SH-SY5Y (cell line): ENCODE data around the gene HSPA2.

Source experiments
- GATA2 ChIP-seq: IDR thresholded peaks from 2 replicates; pipeline ENCODE4 v1.6.1; 2011; ENCODE audit warnings: mild to moderate bottlenecking, low read depth, low read length
- GATA3 ChIP-seq: IDR thresholded peaks from 2 replicates; pipeline ENCODE4 v1.6.1; 2011; ENCODE audit warnings: low read depth, mild to moderate bottlenecking, low read length, moderate library complexity

The HSPA2 gene

DNA sequence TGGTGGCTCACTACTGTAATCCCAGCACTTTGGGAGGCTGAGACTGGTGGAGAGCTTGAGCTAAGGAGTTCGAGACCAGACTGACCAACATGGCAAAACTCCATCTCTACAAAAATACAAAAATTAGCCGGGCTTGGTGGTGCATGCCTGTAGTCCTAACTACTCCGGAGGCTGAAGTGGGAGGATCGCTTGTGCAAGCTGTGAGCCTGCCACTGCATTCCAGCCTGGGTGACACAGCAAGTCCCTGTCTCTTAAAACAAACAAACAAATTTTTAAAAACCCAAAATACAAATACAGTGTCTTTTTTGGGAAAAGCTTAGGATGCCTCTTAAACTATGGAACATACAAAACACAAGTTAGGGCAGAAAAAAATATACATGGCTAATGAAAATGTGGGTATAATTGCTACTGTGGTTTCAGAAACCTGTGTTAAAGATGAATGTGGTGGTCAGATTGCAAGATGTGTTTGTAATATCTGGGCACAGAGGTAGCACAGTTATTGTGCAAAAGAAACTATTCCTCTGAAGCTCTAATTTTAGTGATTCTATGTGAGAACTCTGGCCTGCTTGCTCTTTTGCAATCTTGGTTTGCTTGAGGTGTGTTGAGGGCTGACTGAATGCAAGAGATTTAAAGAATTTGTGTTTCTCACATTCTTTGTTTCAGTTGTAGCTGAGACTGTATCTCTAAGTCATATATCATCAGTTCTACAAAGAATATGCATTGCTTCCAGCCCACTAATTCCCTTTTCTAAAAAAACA is 3.9 kb upstream of the HSPA2 start:
- no peak for TF ChIP-seq GATA3
- no peak for TF ChIP-seq GATA2

DNA sequence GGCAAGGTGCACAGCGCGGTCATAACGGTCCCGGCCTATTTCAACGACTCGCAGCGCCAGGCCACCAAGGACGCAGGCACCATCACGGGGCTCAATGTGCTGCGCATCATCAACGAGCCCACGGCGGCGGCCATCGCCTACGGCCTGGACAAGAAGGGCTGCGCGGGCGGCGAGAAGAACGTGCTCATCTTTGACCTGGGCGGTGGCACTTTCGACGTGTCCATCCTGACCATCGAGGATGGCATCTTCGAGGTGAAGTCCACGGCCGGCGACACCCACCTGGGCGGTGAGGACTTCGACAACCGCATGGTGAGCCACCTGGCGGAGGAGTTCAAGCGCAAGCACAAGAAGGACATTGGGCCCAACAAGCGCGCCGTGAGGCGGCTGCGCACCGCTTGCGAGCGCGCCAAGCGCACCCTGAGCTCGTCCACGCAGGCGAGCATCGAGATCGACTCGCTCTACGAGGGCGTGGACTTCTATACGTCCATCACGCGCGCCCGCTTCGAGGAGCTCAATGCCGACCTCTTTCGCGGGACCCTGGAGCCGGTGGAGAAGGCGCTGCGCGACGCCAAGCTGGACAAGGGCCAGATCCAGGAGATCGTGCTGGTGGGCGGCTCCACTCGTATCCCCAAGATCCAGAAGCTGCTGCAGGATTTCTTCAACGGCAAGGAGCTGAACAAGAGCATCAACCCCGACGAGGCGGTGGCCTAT is 875 bp downstream of the HSPA2 start:
- no peak for TF ChIP-seq GATA3
- no peak for TF ChIP-seq GATA2

DNA sequence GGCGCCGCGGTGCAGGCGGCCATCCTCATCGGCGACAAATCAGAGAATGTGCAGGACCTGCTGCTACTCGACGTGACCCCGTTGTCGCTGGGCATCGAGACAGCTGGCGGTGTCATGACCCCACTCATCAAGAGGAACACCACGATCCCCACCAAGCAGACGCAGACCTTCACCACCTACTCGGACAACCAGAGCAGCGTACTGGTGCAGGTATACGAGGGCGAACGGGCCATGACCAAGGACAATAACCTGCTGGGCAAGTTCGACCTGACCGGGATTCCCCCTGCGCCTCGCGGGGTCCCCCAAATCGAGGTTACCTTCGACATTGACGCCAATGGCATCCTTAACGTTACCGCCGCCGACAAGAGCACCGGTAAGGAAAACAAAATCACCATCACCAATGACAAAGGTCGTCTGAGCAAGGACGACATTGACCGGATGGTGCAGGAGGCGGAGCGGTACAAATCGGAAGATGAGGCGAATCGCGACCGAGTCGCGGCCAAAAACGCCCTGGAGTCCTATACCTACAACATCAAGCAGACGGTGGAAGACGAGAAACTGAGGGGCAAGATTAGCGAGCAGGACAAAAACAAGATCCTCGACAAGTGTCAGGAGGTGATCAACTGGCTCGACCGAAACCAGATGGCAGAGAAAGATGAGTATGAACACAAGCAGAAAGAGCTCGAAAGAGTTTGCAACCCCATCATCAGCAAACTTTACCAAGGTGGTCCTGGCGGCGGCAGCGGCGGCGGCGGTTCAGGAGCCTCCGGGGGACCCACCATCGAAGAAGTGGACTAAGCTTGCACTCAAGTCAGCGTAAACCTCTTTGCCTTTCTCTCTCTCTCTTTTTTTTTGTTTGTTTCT is 1.7 kb downstream of the HSPA2 start:
- TF ChIP-seq GATA3 (no peak), GATA2 (no peak)

DNA sequence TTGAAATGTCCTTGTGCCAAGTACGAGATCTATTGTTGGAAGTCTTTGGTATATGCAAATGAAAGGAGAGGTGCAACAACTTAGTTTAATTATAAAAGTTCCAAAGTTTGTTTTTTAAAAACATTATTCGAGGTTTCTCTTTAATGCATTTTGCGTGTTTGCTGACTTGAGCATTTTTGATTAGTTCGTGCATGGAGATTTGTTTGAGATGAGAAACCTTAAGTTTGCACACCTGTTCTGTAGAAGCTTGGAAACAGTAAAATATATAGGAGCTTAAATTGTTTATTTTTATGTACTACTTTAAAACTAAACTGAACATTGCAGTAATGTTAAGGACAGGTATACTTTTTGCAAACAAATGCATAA is 2.3 kb downstream of the HSPA2 start:
- TF ChIP-seq GATA2 (no peak), GATA3 (no peak)

DNA sequence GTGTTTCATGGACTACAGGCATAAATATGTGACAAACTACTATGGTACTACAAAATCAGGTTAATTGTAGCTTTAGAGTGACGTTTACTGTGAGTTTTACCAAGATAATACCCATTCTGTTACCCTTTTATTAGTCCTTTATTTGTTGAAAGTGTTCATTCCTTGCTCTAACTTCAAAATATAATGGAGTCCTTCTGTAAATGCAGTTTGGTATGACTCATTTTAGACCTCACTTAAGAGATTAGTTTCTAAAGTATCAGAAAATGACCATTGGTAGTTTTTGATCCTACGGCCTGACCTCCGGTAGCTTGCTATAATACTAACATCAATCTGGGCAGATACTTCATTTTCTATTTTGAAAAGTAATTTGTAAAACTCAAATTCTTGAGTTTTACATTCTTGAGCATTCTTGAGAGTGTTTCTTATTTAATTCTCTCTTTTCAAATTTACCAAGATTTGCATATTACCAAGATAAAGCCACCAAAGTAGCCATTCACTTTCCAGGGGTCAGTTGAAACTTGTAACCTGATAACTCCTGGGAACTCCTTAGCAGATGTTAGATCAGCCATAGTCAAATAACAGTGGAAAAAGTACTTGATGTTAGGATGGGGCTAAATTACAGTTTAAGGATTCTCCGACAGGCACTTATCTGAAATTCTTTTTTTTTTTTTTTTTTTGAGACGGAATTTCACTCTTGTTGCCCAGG is 4.2 kb downstream of the HSPA2 start:
- TF ChIP-seq GATA3 (no peak), GATA2 (no peak)

DNA sequence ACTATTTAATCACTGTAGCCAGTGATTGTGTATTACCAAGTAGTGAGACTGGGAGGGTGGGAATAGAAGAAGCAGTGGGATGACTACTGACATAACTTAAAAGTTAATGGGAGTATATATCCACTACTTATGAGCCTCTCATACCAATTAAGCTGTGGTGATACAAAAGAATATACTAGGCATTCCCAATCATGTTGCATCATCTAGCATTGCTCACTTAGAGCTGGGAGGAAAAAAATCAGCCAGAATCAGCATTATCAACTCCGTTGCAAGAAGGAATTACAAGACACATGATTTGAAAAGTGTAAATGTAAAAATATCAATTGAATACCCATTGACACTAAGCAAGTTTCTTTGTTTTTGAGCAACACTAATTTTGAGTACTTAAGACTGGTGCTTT is 8.5 kb downstream of the HSPA2 start:
- no peak for TF ChIP-seq GATA2
- TF ChIP-seq GATA3: no peak

DNA sequence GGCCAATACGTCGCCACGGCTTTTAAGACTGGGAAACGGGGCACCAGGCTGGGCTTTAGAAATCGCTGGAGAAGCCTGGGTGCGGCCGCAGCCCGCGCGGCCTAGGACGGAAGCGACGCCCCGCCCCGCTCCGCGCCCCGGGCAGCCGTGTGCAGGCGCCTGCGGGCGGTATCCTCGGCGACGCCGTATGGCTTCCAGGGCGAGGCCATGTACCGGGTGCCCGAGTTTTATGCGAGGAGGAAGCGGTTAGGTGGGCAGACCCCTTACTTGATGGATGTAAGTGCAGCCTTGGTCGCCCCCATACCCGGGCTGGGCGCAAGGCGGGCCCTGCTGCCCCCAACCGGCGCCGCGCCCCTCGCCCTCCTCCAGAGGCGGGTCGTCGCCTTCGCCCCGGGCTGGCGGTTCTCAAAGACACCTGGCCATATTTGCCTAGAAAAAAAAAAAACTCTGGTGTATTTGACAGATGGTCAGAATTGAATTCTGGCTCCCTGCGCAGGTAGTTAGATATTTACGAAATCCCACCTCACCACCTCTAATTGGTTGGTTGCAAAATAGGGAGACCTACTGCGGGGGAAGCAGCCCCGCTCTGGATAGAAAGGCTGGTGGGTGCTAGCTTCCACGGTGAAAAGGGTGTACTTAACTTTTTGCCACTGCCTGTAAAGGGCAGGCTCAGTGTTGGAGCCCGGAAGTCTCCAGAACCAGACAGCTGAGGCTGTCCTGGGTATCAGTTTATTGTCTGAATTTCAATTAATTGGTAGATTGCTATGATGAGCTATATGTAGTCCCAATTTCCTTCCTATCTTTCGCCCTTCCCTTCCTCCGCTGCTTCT is 9.5 kb downstream of the HSPA2 start, which contains the start of gene PPP1R36:
Gene PPP1R36 (plus strand): TSS at position 171 of the 830 bp plus-strand sequence. CDS start 37 bp downstream, at position 208.
- TF ChIP-seq GATA3 (no peak), GATA2 (no peak)

DNA sequence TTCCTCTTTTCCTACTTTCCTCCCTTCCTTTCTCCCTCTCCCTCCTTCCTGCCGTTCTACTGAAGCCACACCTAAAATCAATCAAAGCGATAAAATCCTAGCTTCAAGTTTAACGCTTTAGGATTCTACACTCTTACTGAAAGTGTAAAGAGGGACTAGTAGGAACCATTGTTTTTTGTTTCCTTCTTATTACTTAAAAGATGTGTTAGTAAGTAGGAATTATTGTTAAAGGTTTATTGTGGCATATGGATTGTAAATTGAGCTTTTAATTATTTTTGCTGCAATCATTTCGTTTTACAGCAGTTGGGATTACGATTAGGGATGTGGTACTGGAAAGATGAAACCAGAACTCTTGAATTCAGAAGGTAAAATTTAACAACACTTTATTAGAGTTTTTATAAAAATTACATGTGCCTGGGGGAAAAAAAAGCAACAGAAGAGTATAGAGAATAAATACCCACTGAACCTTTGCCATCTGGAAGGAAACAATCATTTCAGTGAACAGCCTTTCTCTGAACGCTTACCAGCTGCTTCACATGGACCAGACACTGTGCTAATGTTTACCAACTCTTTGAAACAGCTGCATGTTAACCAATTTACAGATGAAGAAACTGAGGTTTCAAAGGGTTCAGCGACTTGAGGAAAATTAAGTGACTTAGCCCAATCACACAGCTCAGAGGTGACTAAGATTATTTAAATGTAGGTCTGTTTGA is 10.2 kb downstream of the HSPA2 start:
- TF ChIP-seq GATA3 (no peak), GATA2 (no peak)

DNA sequence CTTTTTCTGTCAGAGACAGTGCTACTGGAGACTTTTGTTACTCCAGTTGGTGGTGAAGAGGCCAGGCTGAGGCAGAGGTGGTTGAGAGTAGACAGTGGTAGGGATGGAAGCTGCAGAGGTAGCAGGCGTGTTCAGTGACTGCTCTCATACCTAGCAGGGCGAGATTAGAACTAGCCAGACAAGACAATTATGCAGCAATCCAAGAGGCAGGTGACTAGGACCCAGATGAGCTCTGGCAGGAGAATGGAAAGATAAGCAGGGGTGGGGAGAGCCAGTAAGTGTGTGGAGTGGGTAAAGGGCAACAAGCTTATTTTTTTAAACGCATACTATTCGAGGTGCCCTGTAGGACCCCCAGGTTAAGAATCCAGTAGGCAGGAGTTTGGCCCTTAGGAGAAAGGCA is 14.0 kb downstream of the HSPA2 start:
- TF ChIP-seq GATA2 (no peak), GATA3 (no peak)

DNA sequence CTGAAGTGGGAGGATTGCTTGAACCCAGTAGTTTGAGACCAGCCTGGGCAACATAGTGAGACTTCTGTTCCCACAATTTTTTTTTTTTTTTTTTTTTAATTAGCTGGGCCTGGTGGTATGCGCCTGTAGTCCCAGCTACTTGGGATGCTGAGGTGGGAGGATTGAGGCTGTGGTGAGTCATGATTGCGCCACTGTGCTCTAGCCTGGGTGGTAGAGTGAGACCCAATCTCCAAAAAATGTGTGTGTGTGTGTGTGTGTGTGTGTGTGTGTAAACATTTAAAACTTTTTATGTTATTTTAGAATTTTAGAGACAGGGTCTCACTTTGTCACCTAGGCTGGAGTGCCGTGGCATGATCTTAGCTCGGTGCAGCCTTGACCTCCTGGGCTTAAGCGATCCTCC is 16.0 kb downstream of the HSPA2 start:
- TF ChIP-seq GATA2 (no peak), GATA3 (no peak)

DNA sequence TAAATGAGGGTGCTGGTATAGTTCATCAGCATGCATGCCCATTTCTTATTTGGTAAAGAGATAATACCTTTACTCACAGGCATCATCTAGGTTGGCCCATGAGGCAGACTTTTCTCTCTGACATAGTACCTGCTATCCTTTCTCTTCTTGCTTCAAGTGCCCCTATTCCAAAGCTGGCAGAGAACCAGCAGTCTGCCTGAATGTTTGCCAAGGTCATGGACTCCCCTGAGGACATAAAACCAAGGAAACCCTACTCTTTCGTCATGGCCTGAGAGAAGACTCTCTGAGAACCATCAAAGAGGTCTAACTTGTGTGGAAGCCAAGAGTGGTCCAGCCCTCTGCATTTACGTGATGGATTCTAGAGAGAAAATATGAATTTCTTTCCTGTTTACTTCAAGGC is 21.1 kb downstream of the HSPA2 start:
- no peak for TF ChIP-seq GATA2
- no peak for TF ChIP-seq GATA3

DNA sequence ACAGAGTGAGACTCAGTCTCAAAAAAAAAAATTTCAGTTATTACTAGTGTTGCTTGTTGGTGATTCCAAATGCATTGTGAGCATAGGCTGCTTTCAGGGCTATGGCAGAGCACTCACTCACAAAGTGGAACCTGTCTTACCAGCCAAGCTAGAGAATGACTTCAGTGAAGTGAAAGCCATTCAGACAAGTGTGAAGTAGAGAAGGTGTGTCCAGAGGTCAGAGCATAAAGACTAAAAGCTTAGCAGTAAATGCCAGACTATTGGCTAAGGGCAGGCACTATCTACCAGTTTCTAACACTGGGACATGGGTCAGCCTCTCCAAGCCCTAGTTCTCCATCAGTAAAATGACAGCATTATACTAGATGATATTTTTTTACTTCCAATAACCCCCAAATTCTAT is 21.9 kb downstream of the HSPA2 start:
- TF ChIP-seq GATA3: no peak
- no peak for TF ChIP-seq GATA2
